ENCODE data around the gene PSMD14.
"Not testable (repeated sequence)": the region's sequence is repeated elsewhere in the genome, so short reads cannot be mapped to it uniquely, and the experiment has no call there.

The PSMD14 gene

DNA sequence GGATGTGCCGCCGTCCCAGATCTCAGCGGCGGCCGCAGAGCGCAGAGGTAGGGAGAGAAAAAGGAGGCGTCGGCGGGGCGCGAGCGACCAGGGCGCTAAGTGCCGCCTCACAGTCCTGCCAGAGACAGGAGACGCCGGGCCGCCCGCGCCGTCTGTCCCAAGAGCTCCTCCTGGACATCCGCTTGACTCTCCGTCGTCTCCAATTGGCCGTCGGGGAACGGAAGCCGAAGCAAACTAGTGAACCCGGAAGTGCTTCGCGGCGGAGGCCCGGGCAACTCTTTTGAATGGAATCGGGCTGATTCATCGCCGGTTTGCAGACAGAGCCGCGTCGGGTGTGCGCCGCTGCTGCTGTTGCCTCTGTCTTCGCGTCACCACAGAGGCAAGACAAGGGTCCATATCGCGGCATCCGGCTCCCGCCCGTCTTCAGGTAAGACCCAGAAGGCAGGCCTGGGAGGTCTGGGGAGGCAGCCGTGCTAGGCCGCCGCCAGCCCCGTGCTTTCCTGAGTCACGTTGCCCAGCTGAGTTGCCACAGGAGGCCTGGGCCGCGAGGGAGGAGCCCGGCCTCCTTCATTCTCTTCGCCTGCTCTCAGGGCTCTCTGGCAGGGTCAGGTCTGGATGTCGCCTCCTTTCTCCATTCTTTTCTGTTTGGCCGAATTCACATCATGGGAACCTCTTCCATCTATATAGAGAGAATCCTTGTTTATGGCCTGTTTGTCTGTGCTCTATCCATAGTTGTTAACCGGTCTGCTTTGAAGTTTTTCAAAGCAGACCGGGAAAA, at the start of gene PSMD14:
Gene PSMD14, plus strand, starts transcription at position 248 of the 778 bp plus-strand sequence. CDS start 10,401 bp downstream, outside the sequence.
- peak; percentile 70 for DNase-seq

DNA sequence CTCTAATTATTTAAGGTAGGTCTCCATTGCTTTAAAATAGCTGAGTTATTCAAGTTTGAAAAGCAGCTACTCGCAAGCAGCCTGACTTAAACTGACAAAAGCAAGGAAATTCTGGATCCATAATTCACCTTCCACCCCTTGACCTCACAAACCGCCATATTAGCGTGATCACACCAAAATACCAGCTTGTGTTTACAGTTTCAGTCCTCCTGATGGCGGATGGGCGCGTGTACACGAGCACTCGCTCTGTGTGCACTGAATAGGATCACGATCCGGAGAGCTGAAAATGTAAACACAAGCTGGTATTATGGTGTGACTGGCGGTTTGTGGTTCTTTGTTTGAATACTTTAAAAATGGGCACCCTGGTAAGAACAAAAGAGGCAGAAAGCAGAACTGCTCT, 42.4 kb upstream of the PSMD14 start:
- no peak for DNase-seq

DNA sequence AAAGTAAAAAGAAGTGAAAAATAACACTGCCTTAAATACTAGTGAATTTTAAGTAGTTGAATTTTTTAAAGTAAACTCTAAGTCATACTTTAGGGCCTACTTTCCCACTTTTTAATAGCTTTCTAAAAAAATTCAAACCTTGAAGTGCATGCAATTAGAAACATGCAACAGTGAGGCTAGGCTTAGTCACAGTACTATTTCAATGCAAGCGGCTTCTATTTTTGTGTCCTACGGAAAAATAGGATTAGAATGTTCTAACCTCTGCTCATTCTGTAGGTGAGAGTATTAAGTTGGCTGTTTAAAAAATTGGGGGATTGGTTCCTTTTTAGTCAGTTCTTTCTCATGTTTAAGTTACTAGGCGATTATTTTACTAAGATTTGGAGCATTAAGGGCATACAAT, 39.1 kb upstream of the PSMD14 start:
- DNase-seq: no peak

DNA sequence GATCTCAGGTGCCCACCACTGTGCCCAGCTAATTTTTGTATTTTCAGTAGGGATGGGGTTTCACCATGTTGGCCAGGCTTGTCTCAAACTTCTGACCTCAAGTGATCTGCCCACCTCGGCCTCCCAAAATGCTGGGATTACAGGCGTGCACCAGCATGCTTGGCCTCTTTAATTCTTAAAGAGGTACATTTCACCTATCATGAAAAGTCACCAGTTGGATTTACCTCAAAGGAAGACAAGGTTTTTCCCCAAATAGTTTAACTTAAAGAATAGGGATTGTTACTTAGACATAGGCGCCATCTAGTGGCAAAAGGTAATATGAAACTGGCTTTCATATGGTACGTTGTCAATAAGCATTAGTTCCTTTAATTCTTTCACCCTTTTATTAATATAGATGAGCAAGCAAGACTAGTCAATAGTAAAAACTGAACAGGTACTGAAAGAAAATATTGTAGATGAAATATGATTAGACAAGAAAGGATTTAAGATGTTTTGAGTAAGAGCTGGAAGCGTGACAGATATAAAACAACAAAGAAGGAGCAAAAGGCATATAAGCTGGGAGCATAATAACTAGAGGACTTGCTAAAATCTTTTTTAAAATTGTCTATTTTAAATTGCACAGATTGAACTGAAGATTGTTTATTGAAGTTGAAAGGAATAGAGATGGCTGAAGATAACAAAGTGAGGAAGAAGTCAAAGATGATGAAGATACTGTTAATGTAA, 35.0 kb upstream of the PSMD14 start:
- DNase-seq: peak; percentile 41

DNA sequence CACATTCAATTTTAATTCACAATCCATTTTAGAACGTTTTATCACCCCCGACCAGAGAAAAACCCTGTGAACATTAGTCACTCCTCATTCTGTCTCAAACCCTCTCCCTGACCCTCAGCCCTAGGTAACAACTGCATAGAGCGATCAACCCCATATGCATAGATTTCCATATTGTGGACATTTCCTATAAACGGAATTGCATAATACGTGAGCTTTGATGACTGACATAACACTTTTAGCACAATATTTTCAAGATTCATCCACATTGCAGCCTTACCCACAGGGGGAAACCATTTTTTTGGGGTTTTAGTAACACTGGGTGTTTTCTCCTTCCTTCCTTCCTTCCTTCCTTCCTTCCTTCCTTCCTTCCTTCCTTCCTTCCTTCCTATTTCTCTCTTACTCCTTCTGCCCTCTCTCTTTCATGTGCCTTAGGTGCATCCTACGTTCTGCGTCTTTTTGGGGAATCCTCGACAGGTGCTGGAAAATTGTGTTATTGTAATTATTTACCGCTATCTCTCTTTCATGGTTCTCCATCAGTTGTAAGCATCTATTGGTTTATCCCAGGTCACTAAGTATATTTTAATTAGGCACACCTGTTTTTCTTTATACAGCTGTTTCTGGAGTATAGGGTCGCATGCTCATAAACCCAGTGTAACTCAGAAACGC, 29.5 kb upstream of the PSMD14 start:
- DNase-seq: not testable (repeated sequence)

DNA sequence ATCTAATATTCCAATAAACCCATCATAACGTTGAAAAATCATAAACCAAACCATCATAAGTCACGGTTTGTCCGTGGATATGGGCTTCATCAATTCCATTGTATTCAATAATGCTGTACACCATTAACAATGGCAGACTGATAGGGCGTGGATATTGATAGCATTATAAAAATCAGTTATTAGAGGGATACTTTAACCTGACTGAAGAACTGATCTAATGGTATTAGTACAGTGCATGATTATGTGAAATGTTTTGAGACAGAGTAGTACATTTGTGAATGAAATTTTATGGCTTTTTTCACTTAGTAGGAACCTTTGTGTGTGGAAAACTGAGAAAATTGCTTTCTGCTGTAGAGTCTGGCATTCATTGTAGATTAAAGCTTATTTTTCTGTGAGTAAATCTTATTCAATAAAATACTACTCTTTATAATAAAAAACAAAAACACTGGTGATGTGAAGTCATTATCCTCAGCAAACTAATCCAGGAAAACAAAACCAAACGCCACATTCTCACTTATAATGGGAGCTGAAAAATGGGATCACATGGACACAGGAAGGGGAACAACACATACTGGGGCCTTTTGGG, 28.9 kb upstream of the PSMD14 start:
- DNase-seq: not testable (repeated sequence)

DNA sequence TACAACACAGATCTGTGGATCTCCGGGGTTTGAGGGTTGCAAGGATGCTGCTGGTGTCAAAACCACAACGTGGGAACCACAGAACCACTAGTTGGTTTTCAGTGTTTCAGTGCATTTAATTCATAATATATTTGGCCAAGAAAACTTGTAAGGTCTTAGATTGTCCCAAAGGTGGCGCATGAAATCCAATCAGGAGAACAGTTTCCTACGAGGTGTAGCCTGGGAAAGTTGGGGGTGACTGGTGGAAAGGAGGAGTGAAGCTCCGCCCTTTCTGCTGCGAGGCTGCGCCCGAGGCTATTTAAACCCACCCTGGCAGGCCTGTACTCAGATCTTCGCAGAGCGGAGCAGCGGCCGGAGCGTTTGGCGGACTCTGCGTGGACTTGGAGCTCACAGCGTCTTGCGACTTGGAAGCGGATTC, 27.3 kb upstream of the PSMD14 start:
- not testable (repeated sequence) for DNase-seq

DNA sequence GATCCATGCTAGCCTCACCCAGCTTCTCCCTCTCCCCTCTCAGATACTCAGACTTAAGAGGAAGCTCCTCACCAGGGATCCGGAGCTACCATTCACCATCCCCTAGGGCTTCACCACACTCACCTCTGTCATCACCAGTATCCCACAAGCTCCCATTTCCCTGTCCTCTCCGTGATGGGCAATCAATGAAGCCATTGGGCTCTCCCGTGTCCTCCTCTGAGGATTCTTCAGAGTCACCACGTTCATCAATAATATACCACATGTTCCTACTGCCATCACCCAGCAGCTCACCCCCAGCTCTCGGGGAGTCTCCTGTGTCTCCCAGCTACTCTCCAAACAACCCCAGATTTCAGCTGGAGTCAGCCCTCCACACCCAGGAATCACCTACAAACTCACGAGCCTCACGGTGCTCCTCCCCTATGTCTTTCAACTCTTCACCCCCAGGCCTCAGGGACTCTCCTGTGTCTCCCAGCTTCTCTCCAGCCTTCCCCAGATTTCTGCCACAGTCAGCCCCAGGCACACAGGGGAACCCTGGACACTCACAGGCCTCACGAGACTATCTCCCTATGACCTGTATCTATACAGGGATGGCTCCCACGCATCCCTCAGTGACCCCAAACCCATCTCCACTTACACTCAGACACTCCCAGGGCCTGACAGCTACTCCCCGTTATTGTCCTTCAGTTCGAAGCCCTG, 26.5 kb upstream of the PSMD14 start:
- DNase-seq: not testable (repeated sequence)

DNA sequence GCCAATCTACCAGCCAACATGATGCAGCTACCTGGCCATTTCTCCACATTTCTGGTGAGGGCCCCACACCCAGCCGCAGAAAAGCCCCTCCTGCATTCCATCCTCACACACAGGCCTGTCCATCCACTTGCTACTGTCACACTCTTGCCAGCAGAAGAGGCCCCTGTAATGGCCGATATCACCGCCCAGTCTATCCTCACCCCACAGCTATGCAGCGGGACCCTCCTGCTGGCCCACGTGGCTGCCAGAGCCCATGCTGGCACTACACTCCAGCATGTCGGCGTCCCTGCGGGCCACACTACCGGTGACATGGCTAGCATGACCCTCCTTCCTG, 25.9 kb upstream of the PSMD14 start:
- not testable (repeated sequence) for DNase-seq

DNA sequence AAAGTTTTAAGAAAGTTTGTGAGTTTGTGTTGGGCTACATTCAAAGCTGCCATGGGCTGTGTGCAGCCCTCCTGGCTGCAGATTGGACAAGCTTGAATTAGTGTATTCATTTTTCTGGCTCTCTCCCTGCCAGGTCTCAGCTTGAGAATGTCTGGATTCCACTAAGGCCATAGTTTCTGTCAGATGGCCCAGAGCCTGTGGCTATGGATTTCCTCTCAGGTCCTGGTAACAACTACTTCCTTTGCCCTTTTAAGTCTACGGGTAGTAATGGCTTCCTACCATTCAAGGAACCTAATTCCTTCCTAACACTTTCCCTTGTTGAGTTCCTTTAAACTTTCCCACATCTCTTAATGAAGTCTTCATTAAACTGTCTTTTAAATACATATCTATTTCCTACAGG, 24.3 kb upstream of the PSMD14 start:
- no peak for DNase-seq

DNA sequence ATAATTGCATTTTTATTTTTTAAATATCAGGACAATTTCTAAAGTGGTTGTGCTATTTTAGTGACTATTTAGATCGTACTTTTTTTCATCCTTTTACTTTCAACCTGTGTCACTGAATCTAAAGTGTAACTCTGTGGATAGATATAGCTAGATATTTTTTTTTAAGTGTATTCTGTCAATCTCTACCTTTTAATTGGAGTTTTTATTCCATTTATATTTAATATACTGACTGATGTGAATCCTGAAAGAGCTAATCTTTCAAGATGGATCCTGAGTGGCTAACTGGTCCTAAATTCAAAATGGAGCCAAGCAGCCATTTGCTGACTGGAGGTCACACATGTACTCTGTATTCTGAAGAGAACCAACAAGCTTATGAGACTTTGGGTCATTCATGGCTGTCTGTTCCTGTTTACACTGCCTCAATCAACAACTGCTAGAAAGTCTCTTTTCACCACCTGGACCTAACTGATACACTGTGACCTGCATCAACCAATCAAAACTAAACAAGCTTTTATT, 4.6 kb upstream of the PSMD14 start:
- DNase-seq: no peak

DNA sequence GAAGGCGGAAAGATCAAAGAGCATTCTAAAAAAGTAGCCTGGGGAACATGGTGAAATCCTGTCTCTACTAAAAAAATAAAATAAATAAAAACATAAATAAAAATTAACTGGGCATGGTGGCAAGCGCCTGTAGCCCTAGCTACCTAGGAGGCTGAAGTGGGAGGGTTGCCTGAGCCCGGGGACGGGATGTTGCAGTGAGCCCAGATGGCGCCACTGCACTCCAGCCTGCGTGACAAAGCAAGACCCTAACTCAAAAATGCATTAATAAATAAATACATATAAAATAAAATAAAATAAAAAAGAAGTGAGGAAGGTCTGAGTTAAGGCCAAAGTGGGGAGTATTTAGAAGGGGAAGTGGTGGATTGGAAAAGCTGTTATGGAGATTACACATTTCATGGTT, 1.3 kb upstream of the PSMD14 start:
- DNase-seq: no peak

DNA sequence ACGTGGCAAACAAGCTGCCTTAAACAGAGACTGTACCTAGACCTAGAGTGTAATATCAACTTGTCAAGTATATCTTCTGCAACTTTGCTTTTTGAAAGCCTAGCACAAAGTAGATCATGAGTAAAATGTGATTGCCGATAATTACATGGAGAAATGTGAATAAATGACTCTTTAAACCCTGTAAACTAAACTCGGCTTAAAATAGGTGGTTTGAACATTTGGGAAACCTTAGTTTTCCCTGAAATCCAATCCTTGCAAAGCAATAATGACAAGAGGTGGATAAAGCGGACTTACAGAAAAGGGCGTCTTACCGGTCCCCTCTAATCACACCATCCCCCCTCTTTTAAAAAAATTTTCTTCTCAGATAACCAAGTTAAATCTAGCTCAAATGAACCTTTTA, 549 bp upstream of the PSMD14 start:
- DNase-seq: no peak

DNA sequence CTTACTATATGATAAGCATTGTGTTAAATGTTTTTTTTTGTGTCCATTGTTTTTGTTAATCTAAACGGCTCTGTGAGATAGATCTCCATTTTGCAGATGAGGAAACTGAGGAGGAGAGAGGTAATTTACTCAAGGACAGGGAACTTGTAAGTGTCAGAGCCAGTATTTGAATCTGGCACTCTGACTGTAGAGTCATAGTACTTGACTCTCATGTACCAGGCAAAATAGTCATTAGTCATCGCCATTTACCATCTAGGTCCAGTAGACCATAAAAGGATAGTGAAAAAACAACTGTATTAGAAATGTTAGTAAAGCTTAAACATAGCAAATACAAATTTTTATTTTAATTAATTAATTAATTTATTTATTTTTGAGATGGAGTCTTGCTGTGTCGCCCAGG, 4.8 kb downstream of the PSMD14 start:
- DNase-seq: no peak

DNA sequence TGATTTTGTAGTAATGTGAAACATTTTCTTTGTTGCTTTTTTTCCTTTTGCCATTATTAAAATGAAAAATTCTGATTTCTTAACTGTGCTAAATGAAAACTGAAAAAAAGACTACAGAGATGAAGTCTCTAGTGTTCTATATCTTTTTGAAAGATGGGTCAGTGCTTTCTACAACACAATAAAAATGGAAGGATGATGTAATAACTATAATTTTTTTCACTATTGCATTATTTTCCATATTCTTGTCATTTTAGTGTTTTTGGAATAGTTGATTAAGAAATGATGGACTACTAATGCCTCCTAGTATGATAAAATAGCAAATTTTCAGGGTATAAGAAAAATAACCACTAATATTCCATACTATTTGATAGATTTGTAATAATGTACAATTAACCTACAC, 7.2 kb downstream of the PSMD14 start:
- DNase-seq: no peak

DNA sequence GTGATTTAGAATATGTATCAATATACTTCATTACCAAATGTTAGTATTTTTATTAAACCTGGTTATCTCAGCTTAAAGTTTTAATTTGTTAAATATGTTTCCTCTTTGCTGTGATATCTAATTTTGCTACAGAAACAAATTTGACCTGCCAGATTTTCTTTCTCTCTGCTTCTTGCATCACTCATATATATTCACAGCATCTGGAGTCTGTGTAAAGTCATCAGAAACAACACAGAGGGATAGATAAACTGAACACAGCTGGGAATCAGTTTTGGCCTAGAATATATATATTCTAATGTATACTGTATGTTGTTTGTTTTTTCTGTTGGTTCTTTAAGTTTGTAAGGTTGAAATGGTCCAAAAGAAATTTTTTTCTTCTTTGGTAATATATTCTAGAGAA, 8.5 kb downstream of the PSMD14 start:
- DNase-seq: no peak

DNA sequence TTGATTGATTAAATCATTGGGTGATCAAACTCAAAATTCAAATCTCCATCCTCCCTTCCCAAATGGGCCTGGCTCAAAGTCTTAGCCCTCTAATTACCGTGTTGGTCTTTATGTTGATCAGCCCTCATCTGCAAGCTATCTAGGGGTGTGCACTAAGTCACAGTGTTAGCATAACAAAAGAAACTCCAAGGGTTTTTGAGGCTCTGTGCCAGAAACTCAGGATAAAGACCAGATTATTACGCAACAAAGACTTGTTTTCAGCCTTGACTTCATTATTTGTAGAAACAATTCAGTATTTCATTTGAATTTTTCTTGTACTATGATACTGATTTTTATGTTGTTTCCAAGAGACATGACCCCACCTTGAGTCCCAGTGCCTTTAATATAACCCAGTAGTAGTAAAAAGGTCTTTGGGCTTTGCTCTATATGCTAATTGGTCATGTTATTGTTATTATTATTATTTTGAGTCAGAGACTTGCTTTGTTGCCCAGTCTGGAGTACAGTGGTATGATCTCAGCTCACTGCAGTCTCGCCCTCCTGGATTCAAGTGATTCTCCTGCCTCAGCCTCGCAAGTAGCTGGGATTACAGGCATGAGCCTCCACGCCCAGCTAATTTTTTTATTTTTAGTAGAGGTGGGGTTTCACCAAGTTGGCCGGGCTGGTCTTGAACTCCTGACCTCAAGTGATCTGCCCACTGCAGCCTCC, 13.9 kb downstream of the PSMD14 start:
- no peak for DNase-seq

DNA sequence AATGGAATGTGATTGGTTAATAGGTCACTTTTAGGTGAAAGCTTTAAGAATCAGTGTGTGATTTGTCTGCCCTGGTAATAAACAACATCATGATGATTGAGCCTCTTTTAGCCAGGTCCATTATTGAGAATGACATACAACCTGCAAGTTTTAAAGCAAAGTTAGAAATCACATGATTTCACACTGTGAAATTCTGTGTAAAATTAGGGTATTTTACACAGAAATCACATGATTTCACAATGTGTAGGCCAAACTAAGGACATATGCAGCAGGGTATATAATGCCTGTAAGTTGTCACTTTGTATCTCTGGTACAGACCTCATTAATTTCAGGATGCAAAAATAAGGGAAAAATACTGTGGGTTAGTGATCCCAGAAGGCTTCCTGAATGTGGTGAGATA, 16.7 kb downstream of the PSMD14 start:
- no peak for DNase-seq

DNA sequence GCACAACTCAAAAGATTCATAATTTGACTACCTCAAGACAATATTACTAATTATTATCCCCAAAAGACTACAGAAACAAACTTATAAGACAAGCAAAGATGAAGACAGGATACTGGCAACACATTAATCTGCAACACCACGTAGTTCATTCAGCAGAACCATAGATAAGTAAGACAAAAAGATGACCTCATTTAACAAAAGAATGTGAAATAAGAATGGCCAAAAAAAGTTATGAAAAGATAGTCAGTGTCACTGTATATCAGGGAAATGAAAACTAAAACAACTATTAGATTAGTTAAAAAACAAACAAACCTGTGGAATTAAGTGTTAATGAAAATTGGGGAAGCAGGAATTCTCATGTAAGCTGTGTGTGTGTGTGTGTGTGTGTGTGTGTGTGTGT, 19.4 kb downstream of the PSMD14 start:
- no peak for DNase-seq

DNA sequence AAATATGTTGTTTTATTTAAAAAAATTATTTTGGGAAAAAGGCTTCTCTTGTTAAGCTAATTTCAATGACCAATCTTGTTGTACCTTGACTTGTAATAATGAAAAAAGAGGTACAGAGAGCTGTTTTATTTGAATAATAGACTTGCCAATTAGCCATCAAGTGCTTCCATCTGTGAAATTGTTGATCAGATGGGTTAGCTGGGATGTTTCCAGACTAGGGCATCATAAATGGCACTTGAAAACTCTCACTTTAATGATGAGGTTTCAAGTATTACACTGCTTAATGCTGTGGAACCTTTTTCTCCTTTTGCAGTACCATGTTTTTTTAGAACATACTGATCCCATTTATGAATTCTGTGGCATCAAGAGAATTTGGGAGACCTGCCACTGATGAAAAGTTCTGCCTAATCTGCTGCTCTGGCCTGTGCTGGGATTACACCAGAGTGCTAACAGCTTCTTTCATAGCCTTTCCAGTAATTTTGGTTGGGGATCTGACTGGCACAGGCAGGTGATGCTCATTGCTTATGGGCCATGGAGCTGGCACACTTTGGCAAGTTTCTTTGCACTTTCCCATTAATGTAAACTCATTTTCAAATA, 24.2 kb downstream of the PSMD14 start:
- DNase-seq: no peak

DNA sequence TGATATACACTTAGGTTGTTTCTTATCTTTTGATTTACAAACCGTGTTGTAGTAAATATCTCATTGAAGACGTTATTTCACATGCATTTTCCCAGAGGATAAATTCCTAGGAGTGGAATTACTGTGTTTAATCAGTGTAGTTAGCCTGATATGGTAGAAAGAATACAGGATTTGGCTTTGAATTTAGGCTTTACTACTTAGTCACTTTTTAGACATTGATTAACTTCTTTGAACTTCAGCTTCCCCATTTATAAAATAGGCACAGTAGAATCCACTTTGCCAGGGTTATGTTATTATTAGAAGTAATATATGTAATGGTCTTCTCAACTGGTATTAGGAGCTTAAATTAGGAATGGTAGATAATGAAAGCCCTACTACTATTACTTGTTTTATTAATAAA, 27.4 kb downstream of the PSMD14 start:
- no peak for DNase-seq

DNA sequence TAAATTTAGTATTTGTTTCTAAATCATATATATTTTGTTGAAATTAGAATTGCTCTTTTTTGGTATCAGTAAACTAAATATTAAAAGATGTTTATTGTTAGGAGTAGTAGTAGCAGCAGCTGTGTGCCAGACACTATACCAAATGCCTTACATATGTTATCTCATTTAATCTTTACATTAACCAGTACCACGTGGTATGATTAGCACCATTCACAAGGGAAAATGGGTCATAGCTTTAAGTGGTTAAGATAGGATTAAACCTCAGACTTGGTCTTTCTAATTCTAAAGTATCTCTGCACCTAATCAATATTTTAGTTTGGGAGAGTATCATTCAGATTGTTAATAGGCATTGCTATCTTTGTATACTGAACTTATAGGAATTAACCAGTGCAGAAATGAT, 29.0 kb downstream of the PSMD14 start:
- DNase-seq: no peak
